DOHH2 (cell line): Measurements from ENCODE around the gene TBC1D16.

Experiments used
- H3F3A ChIP-seq: fragments of 200-600 bp; sonication (generic), shearing (Covaris generic); 2 replicates; pipeline ENCODE4 v1.6.0; 2016; ENCODE audit warnings: antibody characterized with exemption, mild to moderate bottlenecking; ENCODE audit not compliant: control insufficient read depth, insufficient read depth
- H3K27ac ChIP-seq: fragments of 200-600 bp; sonication (generic); 2 replicates; pipeline ENCODE4 v1.5.1; 2014; ENCODE audit warnings: low read depth, mild to moderate bottlenecking, low read length, moderate library complexity
- H3K27me3 ChIP-seq: fragments of 200-600 bp; sonication (generic); 2 replicates; pipeline ENCODE4 v1.6.1; 2014; ENCODE audit warnings: mild to moderate bottlenecking, low read length, mixed read lengths; ENCODE audit not compliant: control insufficient read depth
- H3K36me3 ChIP-seq: fragments of 200-600 bp; sonication (generic); 2 replicates; pipeline ENCODE4 v1.6.1; 2014; ENCODE audit warnings: mild to moderate bottlenecking, low read length, moderate library complexity, mixed read lengths; ENCODE audit not compliant: control insufficient read depth
- H3K4me1 ChIP-seq: fragments of 200-600 bp; sonication (generic); 2 replicates; pipeline ENCODE4 v1.6.1; 2014; ENCODE audit warnings: mild to moderate bottlenecking, low read length, mixed read lengths; ENCODE audit not compliant: control insufficient read depth
- H3K4me2 ChIP-seq: fragments of 200-600 bp; sonication (generic); 2 replicates; pipeline ENCODE4 v1.6.0; 2014; ENCODE audit warnings: mild to moderate bottlenecking, low read length, moderate library complexity
- H3K4me3 ChIP-seq: fragments of 200-600 bp; sonication (generic); 2 replicates; pipeline ENCODE4 v1.5.1; 2014; ENCODE audit warnings: mild to moderate bottlenecking, low read length, mixed read lengths
- H3K79me2 ChIP-seq: fragments of 200-600 bp; sonication (generic); 2 replicates; pipeline ENCODE4 v1.6.1; 2014; ENCODE audit warnings: mild to moderate bottlenecking, low read length, mixed read lengths; ENCODE audit not compliant: control insufficient read depth
- H3K9me2 ChIP-seq: fragments of 200-600 bp; sonication (generic); replicated peaks from 2 replicates; pipeline ENCODE4 v1.6.1; 2014; ENCODE audit warnings: mild to moderate bottlenecking, low read length, mixed read lengths; ENCODE audit not compliant: control insufficient read depth
- H3K9me3 ChIP-seq: fragments of 200-600 bp; sonication (generic); 2 replicates; pipeline ENCODE4 v1.6.1; 2014; ENCODE audit warnings: antibody characterized with exemption, low read length, mixed read lengths; ENCODE audit not compliant: control insufficient read depth, insufficient read depth
- H4K20me1 ChIP-seq: fragments of 200-600 bp; sonication (generic); 2 replicates; pipeline ENCODE4 v1.6.0; 2014; ENCODE audit warnings: low read depth, mild to moderate bottlenecking, antibody characterized with exemption, low read length, moderate library complexity; ENCODE audit not compliant: control insufficient read depth, insufficient read depth
- EZH2phosphoT487 ChIP-seq: fragments of 200-600 bp; sonication (generic); IDR thresholded peaks from 2 replicates; pipeline ENCODE4 v1.6.1; 2017; ENCODE audit warnings: borderline replicate concordance, mild to moderate bottlenecking, antibody characterized with exemption, low read length, moderate library complexity, mixed read lengths
- TF ChIP-seq, protein P1 (sequence below): fragments of 200-600 bp; sonication (generic); IDR thresholded peaks from one replicate; pipeline ENCODE4 v1.5.1; 2014; ENCODE audit warnings: antibody characterized with exemption, mild to moderate bottlenecking, low read depth, low read length; ENCODE audit not compliant: poor library complexity, severe bottlenecking

TBC1D16 gene

GRCh38 chr17:79902146-79902791 lies 133.4 kb downstream of the TBC1D16 start:
- no peaks in the 10 kb centered on the region for H3K9me3 ChIP-seq
- no peak overlapping the region for H3K4me3 ChIP-seq
- no peak overlapping the region for H3K4me2 ChIP-seq
- no peaks in the 10 kb centered on the region for H3F3A ChIP-seq
- no peak for TF ChIP-seq EZH2phosphoT487
- TF ChIP-seq, protein P1, sequence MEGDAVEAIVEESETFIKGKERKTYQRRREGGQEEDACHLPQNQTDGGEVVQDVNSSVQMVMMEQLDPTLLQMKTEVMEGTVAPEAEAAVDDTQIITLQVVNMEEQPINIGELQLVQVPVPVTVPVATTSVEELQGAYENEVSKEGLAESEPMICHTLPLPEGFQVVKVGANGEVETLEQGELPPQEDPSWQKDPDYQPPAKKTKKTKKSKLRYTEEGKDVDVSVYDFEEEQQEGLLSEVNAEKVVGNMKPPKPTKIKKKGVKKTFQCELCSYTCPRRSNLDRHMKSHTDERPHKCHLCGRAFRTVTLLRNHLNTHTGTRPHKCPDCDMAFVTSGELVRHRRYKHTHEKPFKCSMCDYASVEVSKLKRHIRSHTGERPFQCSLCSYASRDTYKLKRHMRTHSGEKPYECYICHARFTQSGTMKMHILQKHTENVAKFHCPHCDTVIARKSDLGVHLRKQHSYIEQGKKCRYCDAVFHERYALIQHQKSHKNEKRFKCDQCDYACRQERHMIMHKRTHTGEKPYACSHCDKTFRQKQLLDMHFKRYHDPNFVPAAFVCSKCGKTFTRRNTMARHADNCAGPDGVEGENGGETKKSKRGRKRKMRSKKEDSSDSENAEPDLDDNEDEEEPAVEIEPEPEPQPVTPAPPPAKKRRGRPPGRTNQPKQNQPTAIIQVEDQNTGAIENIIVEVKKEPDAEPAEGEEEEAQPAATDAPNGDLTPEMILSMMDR, result no peak
- H3K27me3 ChIP-seq, result 0 out of 2 replicates have a peak, but pooled peaks cover 3% of the 10 kb centered on the region
- no peaks in the 10 kb centered on the region for H3K36me3 ChIP-seq
- H3K9me2 ChIP-seq, result no peaks in the 10 kb centered on the region
- H3K4me1 ChIP-seq, result no peaks in the 10 kb centered on the region
- no peaks in the 10 kb centered on the region for H4K20me1 ChIP-seq
- no peak overlapping the region for H3K27ac ChIP-seq
- no peaks in the 10 kb centered on the region for H3K79me2 ChIP-seq

GRCh38 chr17:79901131-79901530 lies 134.5 kb downstream of the TBC1D16 start:
- no peak overlapping the region for H3K4me3 ChIP-seq
- no peaks in the 10 kb centered on the region for H3F3A ChIP-seq

GRCh38 chr17:79899584-79899983 lies 136.1 kb downstream of the TBC1D16 start:
- Histone ChIP-seq H3K4me3 (no peak overlapping the region), H3K27me3 (0 out of 2 replicates have a peak, but pooled peaks cover 5% of the 10 kb centered on the region), H3K4me2 (no peak overlapping the region), H3K36me3 (no peaks in the 10 kb centered on the region), H4K20me1 (no peaks in the 10 kb centered on the region), H3F3A (no peaks in the 10 kb centered on the region), H3K4me1 (no peaks in the 10 kb centered on the region), H3K9me2 (no peaks in the 10 kb centered on the region), H3K27ac (no peak overlapping the region), H3K9me3 (no peaks in the 10 kb centered on the region), H3K79me2 (no peaks in the 10 kb centered on the region)
- TF ChIP-seq, protein P1, result no peak
- no peak for TF ChIP-seq EZH2phosphoT487

More at GRCh38 chr17:79901131-79901530, 134.5 kb downstream of the TBC1D16 start:
- Histone ChIP-seq H3K27ac (no peak overlapping the region), H3K9me3 (no peaks in the 10 kb centered on the region), H3K27me3 (0 out of 2 replicates have a peak, but pooled peaks cover 3% of the 10 kb centered on the region), H3K9me2 (no peaks in the 10 kb centered on the region), H3K79me2 (no peaks in the 10 kb centered on the region), H3K36me3 (no peaks in the 10 kb centered on the region), H4K20me1 (no peaks in the 10 kb centered on the region), H3K4me2 (no peak overlapping the region), H3K4me1 (no peaks in the 10 kb centered on the region)
- TF ChIP-seq, protein P1, result no peak
- no peak for TF ChIP-seq EZH2phosphoT487
